H1 (cell line): ENCODE measurements around the gene MBD4. TPM values are rescaled to one million over a fixed set of nuclear protein-coding genes. Genes with fewer than 3 reads are reported as not detected.

Source experiments
- polyA plus RNA-seq, 7 experiments: library from polyadenylated mRNA; depleted of rRNA in 3 of 7; stranded (reverse) in 5 of 7; unstranded in 2 of 7; fragments of >200 nt in 5 of 7; fragments of 200-250 nt in 2 of 7; gene quantifications; 1 replicate in 5 of 7; 2 replicates in 1 of 7; 4 replicates in 1 of 7; pipeline versions ENCODE4 v1.2.1 to v1.2.3, GENCODE V29; 2011 to 2013; ENCODE audit warnings: missing spikeins in 2 of 7, mixed read lengths in 2 of 7
- total RNA-seq: library from RNA; stranded (reverse); fragmentation: NEBNext Ultra II Directional; extraction: Animal tissue kit (Norgen Biotek cat#: 25700); gene quantifications from 2 replicates; pipeline ENCODE4 v1.2.1, GENCODE V29; 2021
- TF ChIP-seq, protein P1 (sequence below): fragments of 300-600 bp; sonication (generic); IDR thresholded peaks from 2 replicates; pipeline ENCODE4 v1.7.1; 2012; ENCODE audit warnings: low read length, moderate library complexity, mild to moderate bottlenecking, inconsistent platforms; ENCODE audit not compliant: insufficient replicate concordance

MBD4 gene
- total and polyA plus RNA-seq, 2 of the 8 experiments (the other 6 are each of a cell fraction or from before 2014, with no cell fraction given): 11.2 to 35.8 TPM

- TF ChIP-seq, protein P1, sequence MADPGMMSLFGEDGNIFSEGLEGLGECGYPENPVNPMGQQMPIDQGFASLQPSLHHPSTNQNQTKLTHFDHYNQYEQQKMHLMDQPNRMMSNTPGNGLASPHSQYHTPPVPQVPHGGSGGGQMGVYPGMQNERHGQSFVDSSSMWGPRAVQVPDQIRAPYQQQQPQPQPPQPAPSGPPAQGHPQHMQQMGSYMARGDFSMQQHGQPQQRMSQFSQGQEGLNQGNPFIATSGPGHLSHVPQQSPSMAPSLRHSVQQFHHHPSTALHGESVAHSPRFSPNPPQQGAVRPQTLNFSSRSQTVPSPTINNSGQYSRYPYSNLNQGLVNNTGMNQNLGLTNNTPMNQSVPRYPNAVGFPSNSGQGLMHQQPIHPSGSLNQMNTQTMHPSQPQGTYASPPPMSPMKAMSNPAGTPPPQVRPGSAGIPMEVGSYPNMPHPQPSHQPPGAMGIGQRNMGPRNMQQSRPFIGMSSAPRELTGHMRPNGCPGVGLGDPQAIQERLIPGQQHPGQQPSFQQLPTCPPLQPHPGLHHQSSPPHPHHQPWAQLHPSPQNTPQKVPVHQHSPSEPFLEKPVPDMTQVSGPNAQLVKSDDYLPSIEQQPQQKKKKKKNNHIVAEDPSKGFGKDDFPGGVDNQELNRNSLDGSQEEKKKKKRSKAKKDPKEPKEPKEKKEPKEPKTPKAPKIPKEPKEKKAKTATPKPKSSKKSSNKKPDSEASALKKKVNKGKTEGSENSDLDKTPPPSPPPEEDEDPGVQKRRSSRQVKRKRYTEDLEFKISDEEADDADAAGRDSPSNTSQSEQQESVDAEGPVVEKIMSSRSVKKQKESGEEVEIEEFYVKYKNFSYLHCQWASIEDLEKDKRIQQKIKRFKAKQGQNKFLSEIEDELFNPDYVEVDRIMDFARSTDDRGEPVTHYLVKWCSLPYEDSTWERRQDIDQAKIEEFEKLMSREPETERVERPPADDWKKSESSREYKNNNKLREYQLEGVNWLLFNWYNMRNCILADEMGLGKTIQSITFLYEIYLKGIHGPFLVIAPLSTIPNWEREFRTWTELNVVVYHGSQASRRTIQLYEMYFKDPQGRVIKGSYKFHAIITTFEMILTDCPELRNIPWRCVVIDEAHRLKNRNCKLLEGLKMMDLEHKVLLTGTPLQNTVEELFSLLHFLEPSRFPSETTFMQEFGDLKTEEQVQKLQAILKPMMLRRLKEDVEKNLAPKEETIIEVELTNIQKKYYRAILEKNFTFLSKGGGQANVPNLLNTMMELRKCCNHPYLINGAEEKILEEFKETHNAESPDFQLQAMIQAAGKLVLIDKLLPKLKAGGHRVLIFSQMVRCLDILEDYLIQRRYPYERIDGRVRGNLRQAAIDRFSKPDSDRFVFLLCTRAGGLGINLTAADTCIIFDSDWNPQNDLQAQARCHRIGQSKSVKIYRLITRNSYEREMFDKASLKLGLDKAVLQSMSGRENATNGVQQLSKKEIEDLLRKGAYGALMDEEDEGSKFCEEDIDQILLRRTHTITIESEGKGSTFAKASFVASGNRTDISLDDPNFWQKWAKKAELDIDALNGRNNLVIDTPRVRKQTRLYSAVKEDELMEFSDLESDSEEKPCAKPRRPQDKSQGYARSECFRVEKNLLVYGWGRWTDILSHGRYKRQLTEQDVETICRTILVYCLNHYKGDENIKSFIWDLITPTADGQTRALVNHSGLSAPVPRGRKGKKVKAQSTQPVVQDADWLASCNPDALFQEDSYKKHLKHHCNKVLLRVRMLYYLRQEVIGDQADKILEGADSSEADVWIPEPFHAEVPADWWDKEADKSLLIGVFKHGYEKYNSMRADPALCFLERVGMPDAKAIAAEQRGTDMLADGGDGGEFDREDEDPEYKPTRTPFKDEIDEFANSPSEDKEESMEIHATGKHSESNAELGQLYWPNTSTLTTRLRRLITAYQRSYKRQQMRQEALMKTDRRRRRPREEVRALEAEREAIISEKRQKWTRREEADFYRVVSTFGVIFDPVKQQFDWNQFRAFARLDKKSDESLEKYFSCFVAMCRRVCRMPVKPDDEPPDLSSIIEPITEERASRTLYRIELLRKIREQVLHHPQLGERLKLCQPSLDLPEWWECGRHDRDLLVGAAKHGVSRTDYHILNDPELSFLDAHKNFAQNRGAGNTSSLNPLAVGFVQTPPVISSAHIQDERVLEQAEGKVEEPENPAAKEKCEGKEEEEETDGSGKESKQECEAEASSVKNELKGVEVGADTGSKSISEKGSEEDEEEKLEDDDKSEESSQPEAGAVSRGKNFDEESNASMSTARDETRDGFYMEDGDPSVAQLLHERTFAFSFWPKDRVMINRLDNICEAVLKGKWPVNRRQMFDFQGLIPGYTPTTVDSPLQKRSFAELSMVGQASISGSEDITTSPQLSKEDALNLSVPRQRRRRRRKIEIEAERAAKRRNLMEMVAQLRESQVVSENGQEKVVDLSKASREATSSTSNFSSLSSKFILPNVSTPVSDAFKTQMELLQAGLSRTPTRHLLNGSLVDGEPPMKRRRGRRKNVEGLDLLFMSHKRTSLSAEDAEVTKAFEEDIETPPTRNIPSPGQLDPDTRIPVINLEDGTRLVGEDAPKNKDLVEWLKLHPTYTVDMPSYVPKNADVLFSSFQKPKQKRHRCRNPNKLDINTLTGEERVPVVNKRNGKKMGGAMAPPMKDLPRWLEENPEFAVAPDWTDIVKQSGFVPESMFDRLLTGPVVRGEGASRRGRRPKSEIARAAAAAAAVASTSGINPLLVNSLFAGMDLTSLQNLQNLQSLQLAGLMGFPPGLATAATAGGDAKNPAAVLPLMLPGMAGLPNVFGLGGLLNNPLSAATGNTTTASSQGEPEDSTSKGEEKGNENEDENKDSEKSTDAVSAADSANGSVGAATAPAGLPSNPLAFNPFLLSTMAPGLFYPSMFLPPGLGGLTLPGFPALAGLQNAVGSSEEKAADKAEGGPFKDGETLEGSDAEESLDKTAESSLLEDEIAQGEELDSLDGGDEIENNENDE: no peak
Observed at GRCh38 chr3:129384594-129385323, 55.0 kb downstream of the MBD4 start (continued).
